ENCODE results near the gene NRCAM. TPM values are rescaled to one million over a fixed set of nuclear protein-coding genes. Genes with fewer than 3 reads are reported as not detected.

NRCAM gene
- polyA plus RNA-seq, 3 donors = not detected

GRCh38 chr7:108283252-108283651, 173.0 kb downstream of the NRCAM start:
- no peaks in the 10 kb centered on the region for H3K36me3 ChIP-seq (replicated peaks in 1 of 2; ENCODE audit: control insufficient read depth in 1 of 2, insufficient read depth in 2 of 2, low read length in 2 of 2)
- H3K27me3 ChIP-seq (ENCODE audit: control insufficient read depth in 2 of 2, insufficient read depth in 2 of 2, low read length in 2 of 2) = no peaks in the 10 kb centered on the region
- WGBS (ENCODE audit: insufficient coverage) = 90% methylated on average over 3 of the region's 3 CpGs
- H3K4me2 ChIP-seq (replicated peaks; ENCODE audit: extremely low read depth, low read length, poor library complexity, severe bottlenecking) = no peak overlapping the region
- no peak overlapping the region for H3K9ac ChIP-seq (ENCODE audit: insufficient read depth, low read length, poor library complexity, severe bottlenecking)
- no peak overlapping the region for H3K4me3 ChIP-seq (replicated peaks in 1 of 3; ENCODE audit: low read depth in 2 of 3, low read length in 3 of 3)
- TF ChIP-seq CTCF (IDR thresholded peaks at IDR 0.05) = no peak
- H3K27ac ChIP-seq (ENCODE audit: low read depth in 1 of 2, low read length in 2 of 2) = no peak overlapping the region
- intact Hi-C loops (cut with micrococcal nuclease) = no loop called here
- H3K27ac Mint-ChIP-seq = no peak overlapping the region
- H3K79me2 ChIP-seq (ENCODE audit: insufficient read depth, low read length) = no peaks in the 10 kb centered on the region
- no peak overlapping the region for H3K4me3 Mint-ChIP-seq
- peaks cover 0 to 6% (median 2%) of the 10 kb centered on the region in 7 donors for H3K9me3 Mint-ChIP-seq
- no peak overlapping the region for H2AFZ ChIP-seq (ENCODE audit: insufficient read depth, low read depth, low read length, poor library complexity, severe bottlenecking)
- H3K4me1 ChIP-seq (ENCODE audit: control insufficient read depth in 1 of 2, insufficient read depth in 2 of 2, low read length in 2 of 2) = no peaks in the 10 kb centered on the region
- H3K4me1 Mint-ChIP-seq = no peaks in the 10 kb centered on the region
- peaks cover 0 to 2% of the 10 kb centered on the region in 2 donors for H3K9me3 ChIP-seq (replicated peaks in 1 of 2; ENCODE audit: control insufficient read depth in 1 of 2, insufficient read depth in 1 of 2, low read length in 2 of 2)
- H4K20me1 ChIP-seq (ENCODE audit: insufficient read depth, low read length) = no peaks in the 10 kb centered on the region
- no peaks in the 10 kb centered on the region for H3K36me3 Mint-ChIP-seq
- DNase-seq = no peak
- H3K27me3 Mint-ChIP-seq (ENCODE audit: low read depth in 3 of 3) = peaks cover 2 to 4% (median 4%) of the 10 kb centered on the region in 3 donors

GRCh38 chr7:108282427-108282996, 173.7 kb downstream of the NRCAM start:
- no peak overlapping the region for H3K4me2 ChIP-seq (replicated peaks; ENCODE audit: extremely low read depth, low read length, poor library complexity, severe bottlenecking)
- no peak for DNase-seq
- no peaks in the 10 kb centered on the region for H3K27me3 ChIP-seq (ENCODE audit: control insufficient read depth in 2 of 2, insufficient read depth in 2 of 2, low read length in 2 of 2)
- TF ChIP-seq CTCF (IDR thresholded peaks at IDR 0.05) = no peak
- Mint-ChIP-seq H3K9me3 (peaks cover 0 to 6% (median 3%) of the 10 kb centered on the region in 7 donors), H3K27ac (no peak overlapping the region), H3K4me3 (no peak overlapping the region), H3K4me1 (no peaks in the 10 kb centered on the region), H3K27me3 (ENCODE audit: low read depth in 3 of 3) (peaks cover 2 to 4% (median 4%) of the 10 kb centered on the region in 3 donors), H3K36me3 (no peaks in the 10 kb centered on the region)
- no peaks in the 10 kb centered on the region for H3K36me3 ChIP-seq (replicated peaks in 1 of 2; ENCODE audit: control insufficient read depth in 1 of 2, insufficient read depth in 2 of 2, low read length in 2 of 2)
- no CpG with 5 or more reads among the region's 4 CpGs for WGBS (ENCODE audit: insufficient coverage)
- no peak overlapping the region for H2AFZ ChIP-seq (ENCODE audit: insufficient read depth, low read depth, low read length, poor library complexity, severe bottlenecking)
- H3K79me2 ChIP-seq (ENCODE audit: insufficient read depth, low read length) = no peaks in the 10 kb centered on the region
- no peak overlapping the region for H3K9ac ChIP-seq (ENCODE audit: insufficient read depth, low read length, poor library complexity, severe bottlenecking)
- H4K20me1 ChIP-seq (ENCODE audit: insufficient read depth, low read length) = no peaks in the 10 kb centered on the region
- no peak overlapping the region for H3K4me3 ChIP-seq (replicated peaks in 1 of 3; ENCODE audit: low read depth in 2 of 3, low read length in 3 of 3)
- H3K27ac ChIP-seq (ENCODE audit: low read depth in 1 of 2, low read length in 2 of 2) = no peak overlapping the region
- H3K4me1 ChIP-seq (ENCODE audit: control insufficient read depth in 1 of 2, insufficient read depth in 2 of 2, low read length in 2 of 2) = no peaks in the 10 kb centered on the region
- intact Hi-C loops (cut with micrococcal nuclease) = no loop called here
- peaks cover 0 to 7% of the 10 kb centered on the region in 2 donors for H3K9me3 ChIP-seq (replicated peaks in 1 of 2; ENCODE audit: control insufficient read depth in 1 of 2, insufficient read depth in 1 of 2, low read length in 2 of 2)

Data from CD14-positive monocyte (primary cell).